ENCODE measurements around the gene IGSF8.

DNA sequence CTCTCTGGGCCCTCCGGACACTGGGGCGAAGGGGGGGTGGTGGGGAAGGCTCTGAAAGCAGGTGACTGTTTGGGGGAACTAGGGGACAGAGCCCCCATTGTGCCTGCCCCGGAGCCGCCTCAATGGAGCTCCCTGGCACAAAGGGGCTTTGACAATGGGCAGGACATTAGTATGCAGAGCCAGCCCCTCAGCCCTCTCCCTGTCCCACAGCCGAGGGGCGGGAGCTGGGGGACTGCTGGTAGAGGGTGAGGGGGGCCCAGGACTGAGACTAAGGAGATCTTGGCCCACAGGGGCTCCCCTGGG, 36.2 kb downstream of the IGSF8 start:
- TF ChIP-seq, protein P1, sequence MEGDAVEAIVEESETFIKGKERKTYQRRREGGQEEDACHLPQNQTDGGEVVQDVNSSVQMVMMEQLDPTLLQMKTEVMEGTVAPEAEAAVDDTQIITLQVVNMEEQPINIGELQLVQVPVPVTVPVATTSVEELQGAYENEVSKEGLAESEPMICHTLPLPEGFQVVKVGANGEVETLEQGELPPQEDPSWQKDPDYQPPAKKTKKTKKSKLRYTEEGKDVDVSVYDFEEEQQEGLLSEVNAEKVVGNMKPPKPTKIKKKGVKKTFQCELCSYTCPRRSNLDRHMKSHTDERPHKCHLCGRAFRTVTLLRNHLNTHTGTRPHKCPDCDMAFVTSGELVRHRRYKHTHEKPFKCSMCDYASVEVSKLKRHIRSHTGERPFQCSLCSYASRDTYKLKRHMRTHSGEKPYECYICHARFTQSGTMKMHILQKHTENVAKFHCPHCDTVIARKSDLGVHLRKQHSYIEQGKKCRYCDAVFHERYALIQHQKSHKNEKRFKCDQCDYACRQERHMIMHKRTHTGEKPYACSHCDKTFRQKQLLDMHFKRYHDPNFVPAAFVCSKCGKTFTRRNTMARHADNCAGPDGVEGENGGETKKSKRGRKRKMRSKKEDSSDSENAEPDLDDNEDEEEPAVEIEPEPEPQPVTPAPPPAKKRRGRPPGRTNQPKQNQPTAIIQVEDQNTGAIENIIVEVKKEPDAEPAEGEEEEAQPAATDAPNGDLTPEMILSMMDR (IDR thresholded peaks at IDR 0.05) = no peak
- TF ChIP-seq POLR2A (IDR thresholded peaks at IDR 0.05) (no peak), POLR2AphosphoS5 (IDR thresholded peaks at IDR 0.05) (no peak), EP300 (IDR thresholded peaks at IDR 0.05; ENCODE audit: low read depth) (no peak)

All from transverse colon (tissue), 4 donors.